ENCODE measurements around the gene WWC2.

WWC2 gene
- total RNA-seq, result 14.3 to 20.3 (median 16.2) reads per million in 3 experiments

- peak; percentile 67 for DNase-seq
Measured at GRCh38 chr4:183098723-183099536, at the start of gene WWC2. WWC2 (plus strand) TSS chr4:183099257; CDS start chr4:183099492, 235 bp downstream.

DNA sequence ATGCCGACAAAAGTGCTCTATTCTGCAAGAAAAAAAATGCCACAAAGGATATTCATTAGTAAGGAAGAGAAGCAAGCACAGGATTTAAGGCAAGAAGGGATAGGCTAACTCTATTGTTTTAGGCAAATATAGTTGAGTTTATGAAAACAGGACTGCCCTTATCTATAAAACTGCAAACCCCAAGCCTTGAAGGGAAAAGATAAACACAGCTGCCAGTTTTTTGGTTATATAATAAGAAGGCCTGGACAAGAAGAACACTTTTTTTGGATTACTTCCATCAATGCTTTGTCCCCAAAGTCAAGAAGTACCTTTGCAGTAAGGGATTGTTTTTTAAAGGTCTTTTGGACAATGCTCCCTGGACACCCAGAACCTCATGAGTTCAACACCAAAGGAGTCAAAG, 45.4 kb upstream of the WWC2 start:
- DNase-seq, result no peak

- DNase-seq, result no peak
Measured at GRCh38 chr4:183057255-183057654, 41.8 kb upstream of the WWC2 start.

GRCh38 chr4:183059797-183060196, 39.3 kb upstream of the WWC2 start:
- no peak for DNase-seq

DNA sequence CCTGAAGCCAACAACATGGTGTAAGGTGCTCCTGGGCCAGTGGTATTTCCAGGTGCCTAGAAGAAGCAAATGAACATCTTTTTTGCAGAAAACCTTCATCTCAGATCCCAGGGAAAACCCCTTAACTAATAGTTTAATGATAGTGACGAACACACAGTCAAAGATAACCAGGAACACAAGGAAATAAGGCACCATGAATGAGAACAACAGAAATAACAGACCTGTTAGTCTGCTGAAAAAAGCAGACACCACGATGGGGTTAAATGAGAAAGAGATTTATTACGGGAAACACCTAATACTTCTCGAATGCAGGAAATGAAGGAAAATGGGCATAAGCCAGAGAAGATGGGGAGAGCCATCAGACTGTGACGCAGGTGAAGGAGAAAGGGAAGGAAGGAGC, 30.6 kb upstream of the WWC2 start:
- DNase-seq, result no peak

DNA sequence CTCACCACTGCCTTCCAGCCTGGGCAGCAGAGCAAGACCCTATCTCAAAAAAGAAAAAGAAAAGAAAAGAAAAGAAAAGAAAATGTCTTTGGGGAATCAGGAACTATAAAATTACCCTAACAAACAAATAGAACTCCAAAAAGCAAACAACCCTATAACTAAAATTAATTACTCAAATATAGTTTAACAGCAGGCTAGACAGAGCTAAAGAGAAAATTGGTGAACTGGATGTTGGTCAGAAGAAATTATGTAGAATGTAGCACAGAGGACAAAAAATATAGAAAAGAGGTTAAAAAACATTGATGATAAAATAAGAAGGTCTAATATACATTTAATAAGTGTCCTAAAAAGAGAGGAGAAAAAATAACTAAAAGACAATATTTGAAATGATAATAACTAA, 27.8 kb upstream of the WWC2 start:
- DNase-seq, result no peak

DNA sequence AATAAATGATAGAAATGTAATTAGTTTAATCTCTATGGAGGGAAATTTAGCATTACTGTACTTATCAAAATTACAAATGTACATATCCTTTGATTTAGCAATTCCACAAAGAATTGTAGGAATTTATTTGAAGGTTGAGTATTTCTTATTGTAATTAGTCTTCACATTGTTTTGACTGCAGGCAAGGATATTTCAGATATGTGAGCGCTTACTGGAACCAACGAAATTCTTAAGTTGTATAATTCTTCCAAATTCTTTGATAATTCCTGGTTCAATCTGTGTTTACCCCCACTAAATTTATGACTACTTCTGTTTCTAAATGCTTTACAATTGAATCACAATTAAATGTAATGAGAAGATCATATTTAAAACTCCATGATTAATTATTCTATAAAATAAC, 26.9 kb upstream of the WWC2 start:
- DNase-seq, result no peak

DNA sequence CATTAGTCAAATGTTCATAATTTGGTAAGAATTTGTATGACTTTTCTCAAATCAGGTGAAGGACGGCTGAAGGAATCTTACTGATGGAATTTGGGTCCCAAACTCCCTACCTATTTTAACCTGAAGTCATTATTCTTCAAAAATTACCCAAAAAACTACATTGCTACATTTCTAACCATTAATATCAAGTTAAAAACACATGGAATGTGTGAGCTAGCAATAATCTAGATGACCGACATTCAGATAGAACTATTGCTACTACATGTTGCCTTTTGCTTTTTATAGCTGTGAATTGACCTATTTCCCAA, 25.3 kb upstream of the WWC2 start:
- DNase-seq, result no peak

- no peak for DNase-seq
Measured at GRCh38 chr4:183074288-183074990, 24.6 kb upstream of the WWC2 start.

DNA sequence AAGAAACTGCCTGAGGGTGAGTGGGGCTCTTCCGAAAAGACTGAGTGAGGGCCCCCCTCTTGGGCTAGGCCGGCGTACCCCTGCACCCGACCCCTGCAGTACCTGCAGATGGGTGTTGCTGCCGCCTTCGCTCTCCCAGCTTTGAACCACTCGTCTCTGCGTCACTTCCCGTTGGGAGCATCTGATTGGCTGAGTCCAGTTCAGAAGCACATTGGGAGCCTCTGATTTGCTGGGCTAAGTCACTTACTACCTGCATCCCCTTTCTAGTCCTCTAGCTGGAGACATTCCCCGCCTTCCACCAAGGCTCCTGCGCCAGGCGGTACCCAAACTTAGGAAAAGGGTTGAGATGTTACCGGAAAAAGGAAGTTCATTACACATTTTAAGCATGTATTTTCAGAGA, 20.4 kb upstream of the WWC2 start:
- no peak for DNase-seq

DNA sequence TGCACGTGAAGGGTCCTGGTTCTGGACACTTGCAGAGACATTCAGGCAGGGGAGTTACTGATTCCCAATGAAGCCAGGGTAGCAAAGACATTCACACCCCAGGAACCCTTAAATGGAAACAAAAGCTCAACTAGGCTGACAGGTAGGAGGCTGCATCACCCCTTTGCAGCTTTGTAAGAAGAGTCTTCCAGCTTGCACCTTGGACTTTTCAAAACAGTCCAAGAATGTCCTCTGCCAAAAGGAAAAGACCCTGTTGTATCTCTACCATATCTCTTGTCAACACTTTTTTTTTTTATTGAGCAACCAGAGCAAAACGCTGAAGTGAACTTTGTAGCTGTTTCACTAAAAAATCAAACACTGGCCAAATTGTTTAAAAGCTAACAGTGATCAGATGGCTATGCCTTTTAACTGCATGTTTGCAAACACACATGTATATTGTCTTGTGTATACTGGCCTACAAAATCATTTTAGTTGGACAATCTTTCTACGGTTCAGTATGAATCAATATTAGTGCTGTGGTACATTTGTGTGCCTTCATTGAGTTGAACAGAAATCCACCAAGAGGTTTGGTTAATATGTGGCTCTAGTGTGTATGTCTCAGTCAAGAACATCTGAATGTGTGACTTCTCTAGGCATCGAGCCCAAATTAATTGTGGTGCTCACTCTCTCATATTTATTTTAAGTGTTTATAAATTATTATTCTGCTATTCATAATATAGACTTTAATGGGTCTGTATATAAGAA, 18.5 kb upstream of the WWC2 start:
- no peak for DNase-seq

GRCh38 chr4:183081116-183081469, 18.0 kb upstream of the WWC2 start:
- DNase-seq, result no peak

DNA sequence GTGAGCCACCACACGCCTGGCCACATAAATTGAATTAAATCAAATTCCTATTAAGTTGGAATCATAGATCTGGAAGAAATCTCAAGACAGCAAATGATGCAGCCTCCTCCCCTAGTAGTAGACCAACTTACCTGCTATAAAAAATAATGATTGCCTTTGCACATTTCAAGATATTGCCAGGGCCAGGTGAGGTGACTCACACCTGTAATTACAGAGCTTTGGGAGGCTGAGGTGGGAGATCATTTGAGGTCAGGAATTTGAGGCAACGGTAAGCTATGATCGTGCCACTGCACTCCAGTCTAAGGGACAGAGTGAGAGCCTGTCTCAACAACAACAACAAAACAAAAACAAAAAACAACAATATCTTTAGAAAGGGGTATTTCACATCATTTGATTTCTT, 17.0 kb upstream of the WWC2 start:
- DNase-seq, result no peak

GRCh38 chr4:183094393-183095198, 4.5 kb upstream of the WWC2 start:
- DNase-seq, result no peak

DNA sequence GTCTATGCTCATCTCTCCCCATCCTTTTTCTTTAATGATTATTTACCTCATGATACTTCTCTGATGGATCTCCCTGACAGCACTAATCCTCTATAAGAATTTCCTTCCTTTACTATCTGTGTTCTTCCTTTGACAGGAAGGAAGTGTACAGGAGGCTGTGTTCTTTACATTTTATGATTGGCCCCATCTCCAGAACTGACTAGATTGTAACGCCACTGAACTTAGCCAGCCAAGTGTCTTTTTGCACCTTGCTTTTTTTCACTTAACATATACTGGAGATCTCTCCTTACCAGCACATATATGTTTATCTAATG, 3.9 kb upstream of the WWC2 start:
- no peak for DNase-seq

DNA sequence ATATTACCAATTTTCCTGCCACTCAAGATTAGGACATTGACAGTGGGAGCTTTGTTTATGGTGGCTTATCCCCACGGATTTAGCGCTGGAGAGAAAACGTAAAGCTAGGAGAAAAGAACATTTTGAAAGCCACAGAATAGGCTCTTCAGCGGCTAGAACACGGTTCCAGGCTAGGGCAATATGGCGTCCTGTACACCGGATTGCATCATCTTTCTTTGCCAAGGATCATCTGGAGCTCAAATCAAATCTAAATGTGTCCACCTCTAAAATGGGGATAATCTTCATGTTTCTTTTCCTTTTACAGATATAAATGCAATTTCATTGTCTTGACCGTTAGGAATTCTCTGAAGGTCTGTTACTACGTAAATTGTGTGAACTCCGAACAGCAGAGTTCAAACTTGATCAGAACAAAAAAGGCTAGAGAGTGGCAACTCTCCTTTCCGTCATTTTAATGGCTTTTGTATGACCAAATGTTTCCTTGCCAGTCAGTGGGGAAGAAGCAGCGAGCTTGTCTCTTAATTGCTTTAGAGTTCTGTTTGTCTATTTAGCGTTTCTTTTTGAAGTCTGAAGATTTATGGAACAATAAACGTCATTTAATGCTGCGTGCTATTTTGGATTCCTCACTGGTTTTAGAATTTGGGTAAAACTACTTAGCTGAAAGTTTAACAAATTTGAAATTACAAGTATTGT, 2.6 kb upstream of the WWC2 start:
- no peak for DNase-seq

GRCh38 chr4:183097231-183098018, 1.6 kb upstream of the WWC2 start:
- no peak for DNase-seq

DNA sequence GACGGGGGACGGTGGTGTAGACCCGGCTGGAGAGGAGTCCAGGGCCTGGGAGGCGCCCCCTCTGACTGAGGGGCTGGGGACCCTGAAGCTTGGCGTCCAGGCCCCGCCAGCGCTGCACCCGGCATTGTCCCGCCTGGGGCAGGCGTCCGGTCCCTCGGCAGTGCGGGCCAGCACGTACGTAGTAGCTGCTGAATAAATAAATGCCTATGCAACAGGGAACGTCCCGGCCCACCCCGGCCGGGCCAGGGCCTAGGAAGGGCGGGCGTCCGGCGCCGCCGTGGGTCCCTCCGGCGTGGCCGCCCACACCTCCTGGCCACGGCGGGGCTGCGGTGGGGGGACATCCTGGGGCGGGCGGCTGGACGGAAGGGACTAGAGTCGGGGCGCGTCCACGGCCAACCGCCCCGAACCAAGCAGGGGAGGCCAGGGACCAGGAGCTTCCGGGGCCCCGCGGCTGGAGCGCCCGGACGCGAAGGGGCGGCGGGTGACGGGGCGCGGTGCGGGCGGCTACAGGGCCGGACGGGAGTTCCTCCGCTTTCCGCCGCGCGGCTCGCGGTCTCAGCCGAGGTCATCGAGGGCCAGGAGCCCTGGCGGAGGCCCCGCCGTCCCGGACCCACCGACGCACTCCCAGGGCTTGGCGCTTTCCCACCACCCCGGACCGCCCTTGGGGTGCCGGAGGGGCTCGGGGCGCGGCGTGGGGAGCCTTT, 886 bp upstream of the WWC2 start:
- DNase-seq, result no peak

DNA sequence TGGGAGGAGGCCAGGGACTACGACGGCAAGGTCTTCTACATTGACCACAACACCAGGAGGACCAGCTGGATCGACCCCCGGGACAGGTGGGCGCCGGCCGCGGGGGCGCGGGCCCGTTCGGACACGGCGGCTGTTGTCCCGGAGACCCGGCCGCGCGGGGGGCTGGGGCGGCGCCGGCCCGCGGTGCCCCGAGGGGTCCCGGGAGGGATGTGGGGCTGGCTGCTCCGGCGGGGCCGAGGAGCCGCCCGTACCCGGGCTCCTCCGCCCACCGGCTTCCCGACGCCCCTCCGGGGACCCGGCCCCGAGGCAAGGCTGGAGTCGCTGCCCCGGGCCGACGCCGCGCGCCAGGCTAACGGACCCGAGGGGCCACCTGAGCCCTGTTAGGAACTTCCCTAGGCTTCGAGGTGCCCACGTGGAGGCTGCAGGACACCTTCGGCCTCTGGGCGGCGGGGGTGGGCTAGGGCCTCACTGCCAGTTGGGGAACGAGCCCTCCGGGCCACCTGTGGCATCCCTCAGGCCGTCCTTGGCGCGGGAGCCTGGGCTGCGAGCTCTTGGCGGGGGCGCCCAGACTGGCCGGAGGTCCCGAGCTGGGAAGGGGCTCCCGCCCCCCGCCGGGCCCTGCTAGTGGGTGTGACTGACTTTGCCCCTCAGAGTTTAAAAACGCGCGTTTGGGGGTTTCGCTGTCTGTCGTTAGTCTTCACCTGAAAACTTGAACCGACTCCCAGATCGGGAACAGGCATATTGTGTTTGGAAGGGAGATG, 660 bp downstream of the WWC2 start:
- DNase-seq, result no peak

GRCh38 chr4:183100298-183100599, 1.2 kb downstream of the WWC2 start:
- no peak for DNase-seq

GRCh38 chr4:183100827-183101226, 1.8 kb downstream of the WWC2 start:
- DNase-seq, result no peak
